Jurkat, Clone E6-1 (cell line): Measurements from ENCODE around the gene ZP1.
A peak's percentile ranks its signal among the peaks of the same experiment; 100 is the strongest.

ENCODE experiments used
- DNase-seq: peaks from one replicate; pipeline ENCODE4 v3.0.0-alpha.2; 2011; ENCODE audit warnings: low read depth, low spot score
- H3K4me3 ChIP-seq: 2 replicates; pipeline ENCODE4 v1.5.1; 2011; ENCODE audit warnings: mild to moderate bottlenecking, low read length, control low read depth, moderate library complexity

ZP1 gene

GRCh38 chr11:60918251-60918938 lies 51.1 kb downstream of the ZP1 start:
- DNase-seq = no peak
- H3K4me3 ChIP-seq = no peak overlapping the region

GRCh38 chr11:60918939-60919265 lies 51.6 kb downstream of the ZP1 start:
- H3K4me3 ChIP-seq = no peak overlapping the region
- DNase-seq = no peak

GRCh38 chr11:60919320-60919719 lies 52.0 kb downstream of the ZP1 start:
- no peak for DNase-seq
- no peak overlapping the region for H3K4me3 ChIP-seq

- DNase-seq = no peak
- H3K4me3 ChIP-seq = no peak overlapping the region
Observed at GRCh38 chr11:60919956-60920355, 52.6 kb downstream of the ZP1 start.

- no peak overlapping the region for H3K4me3 ChIP-seq
- DNase-seq = no peak
Observed at GRCh38 chr11:60921259-60921658, 53.9 kb downstream of the ZP1 start.

GRCh38 chr11:60921777-60922335 lies 54.5 kb downstream of the ZP1 start:
- no peak overlapping the region for H3K4me3 ChIP-seq
- DNase-seq = no peak

- DNase-seq = no peak
- H3K4me3 ChIP-seq = no peak overlapping the region
Observed at GRCh38 chr11:60922906-60923305, 55.6 kb downstream of the ZP1 start.

GRCh38 chr11:60923326-60923725 lies 56.0 kb downstream of the ZP1 start:
- H3K4me3 ChIP-seq = no peak overlapping the region
- DNase-seq = no peak

- no peak for DNase-seq
- H3K4me3 ChIP-seq = peak overlapping the region; percentile 49
Observed at GRCh38 chr11:60923800-60924109, 56.4 kb downstream of the ZP1 start.

- peak within 1 kb of the TSS; percentile 49 for H3K4me3 ChIP-seq
- no peak for DNase-seq
Observed at GRCh38 chr11:60924110-60924905, 57.0 kb downstream of the ZP1 start, which contains the start of gene TMEM132A. Gene TMEM132A (plus strand): TSS chr11:60924460. CDS start chr11:60924634, 174 bp downstream.
